HG02840 (cell line): Measurements from ENCODE around the gene SYNPO2.
A peak's percentile ranks its signal among the peaks of the same experiment; 100 is the strongest.

Experiments
- ATAC-seq: cut with Tn5 transposase; IDR thresholded peaks from one replicate; pipeline ENCODE4 v1.9.1; 2021; ENCODE audit warnings: mild to moderate bottlenecking, moderate library complexity, moderate number of reproducible peaks; ENCODE audit not compliant: unreplicated experiment, low FRiP score

SYNPO2 gene

GRCh38 chr4:118930255-118930654 is 41.6 kb downstream of the SYNPO2 start:
- ATAC-seq, result no peak

- ATAC-seq, result no peak
Measured at GRCh38 chr4:118931786-118932185, 43.1 kb downstream of the SYNPO2 start.

GRCh38 chr4:118935819-118936218 is 47.2 kb downstream of the SYNPO2 start:
- ATAC-seq, result no peak

GRCh38 chr4:118936406-118936805 is 47.8 kb downstream of the SYNPO2 start:
- no peak for ATAC-seq

GRCh38 chr4:118939169-118939783 is 50.6 kb downstream of the SYNPO2 start:
- no peak for ATAC-seq

GRCh38 chr4:118941149-118941548 is 52.5 kb downstream of the SYNPO2 start:
- ATAC-seq, result no peak

- no peak for ATAC-seq
Measured at GRCh38 chr4:118941799-118942198, 53.1 kb downstream of the SYNPO2 start.

- no peak for ATAC-seq
Measured at GRCh38 chr4:118942465-118942864, 53.8 kb downstream of the SYNPO2 start.

GRCh38 chr4:118947095-118947494 is 58.4 kb downstream of the SYNPO2 start:
- ATAC-seq, result no peak

GRCh38 chr4:118948545-118949144 is 60.0 kb downstream of the SYNPO2 start:
- no peak for ATAC-seq

GRCh38 chr4:118950224-118950623 is 61.6 kb downstream of the SYNPO2 start:
- ATAC-seq, result no peak

- no peak for ATAC-seq
Measured at GRCh38 chr4:118950929-118951570, 62.4 kb downstream of the SYNPO2 start.

- no peak for ATAC-seq
Measured at GRCh38 chr4:118953276-118953675, 64.6 kb downstream of the SYNPO2 start.

GRCh38 chr4:118954246-118954645 is 65.6 kb downstream of the SYNPO2 start:
- ATAC-seq, result no peak

- no peak for ATAC-seq
Measured at GRCh38 chr4:118955515-118955914, 66.9 kb downstream of the SYNPO2 start.

GRCh38 chr4:118957722-118958445 is 69.2 kb downstream of the SYNPO2 start:
- no peak for ATAC-seq

GRCh38 chr4:118962540-118962939 is 73.9 kb downstream of the SYNPO2 start:
- ATAC-seq, result no peak

GRCh38 chr4:118964891-118965411 is 76.3 kb downstream of the SYNPO2 start:
- no peak for ATAC-seq

GRCh38 chr4:118967393-118967792 is 78.7 kb downstream of the SYNPO2 start:
- no peak for ATAC-seq

- peak; percentile 100 for ATAC-seq
Measured at GRCh38 chr4:118968005-118968404, 79.4 kb downstream of the SYNPO2 start.

GRCh38 chr4:118968813-118969212 is 80.2 kb downstream of the SYNPO2 start:
- no peak for ATAC-seq
